GM19372 (cell line): ENCODE results near the gene MACROD1.

Experiments used
- ATAC-seq: cut with Tn5 transposase; IDR thresholded peaks from one replicate; pipeline ENCODE4 v1.9.1; 2021; ENCODE audit warnings: mild to moderate bottlenecking, low read depth, moderate library complexity; ENCODE audit not compliant: unreplicated experiment

The MACROD1 gene

DNA sequence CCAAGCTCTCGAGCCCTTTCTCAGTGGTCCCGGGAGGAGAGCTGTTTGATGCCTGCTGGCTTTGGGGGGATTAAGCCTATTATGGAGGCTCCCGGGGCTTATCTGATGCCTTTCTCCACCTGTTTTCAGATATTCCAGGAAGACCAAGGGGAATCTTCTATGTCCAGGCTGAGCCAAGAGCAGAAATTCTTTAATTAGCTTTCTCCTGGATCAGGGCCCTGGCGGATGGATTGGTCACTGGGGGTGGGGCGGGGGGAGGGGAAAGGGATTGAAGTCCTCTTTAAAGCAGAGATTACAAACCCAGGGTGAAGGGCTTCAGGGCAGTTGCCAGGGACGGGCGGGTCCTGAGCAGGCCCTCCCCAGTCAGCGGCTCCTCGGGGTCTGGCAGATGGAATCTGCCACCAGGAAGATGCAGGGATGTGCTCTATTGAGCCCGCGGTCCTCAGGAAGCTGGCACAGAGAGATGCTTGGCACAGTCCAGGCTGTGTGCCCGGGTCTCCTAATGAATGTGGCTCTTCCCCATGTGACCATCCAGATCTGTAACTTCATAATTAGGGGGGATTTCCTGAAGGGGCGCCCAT lies 33.6 kb downstream of the MACROD1 start:
- ATAC-seq = no peak

DNA sequence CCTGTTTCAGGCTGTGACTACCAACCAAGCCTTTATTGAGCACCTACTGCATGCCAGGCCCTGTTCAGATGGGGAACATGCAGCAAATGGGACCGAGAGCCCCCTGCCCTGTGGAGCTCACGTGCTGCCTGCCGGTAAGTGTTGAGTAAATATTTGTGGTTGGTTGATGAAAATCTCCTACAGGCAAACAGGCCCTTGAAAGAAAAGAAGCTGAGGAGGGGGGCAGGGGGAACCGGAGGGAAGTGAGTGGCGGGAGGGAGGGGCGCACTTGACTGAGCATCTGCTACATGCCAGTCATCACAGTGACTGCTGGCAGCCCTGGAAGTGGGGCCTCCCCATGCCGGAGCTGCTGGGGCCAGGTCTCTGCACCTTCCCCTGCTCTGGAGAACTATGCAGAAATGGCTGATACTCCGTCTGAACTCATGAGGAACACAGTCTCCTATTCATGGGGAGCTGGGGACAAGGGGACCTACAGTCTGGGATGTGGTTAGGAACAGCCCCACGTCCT lies 34.2 kb downstream of the MACROD1 start:
- no peak for ATAC-seq

GRCh38 chr11:64130618-64131017 lies 35.3 kb downstream of the MACROD1 start:
- no peak for ATAC-seq

DNA sequence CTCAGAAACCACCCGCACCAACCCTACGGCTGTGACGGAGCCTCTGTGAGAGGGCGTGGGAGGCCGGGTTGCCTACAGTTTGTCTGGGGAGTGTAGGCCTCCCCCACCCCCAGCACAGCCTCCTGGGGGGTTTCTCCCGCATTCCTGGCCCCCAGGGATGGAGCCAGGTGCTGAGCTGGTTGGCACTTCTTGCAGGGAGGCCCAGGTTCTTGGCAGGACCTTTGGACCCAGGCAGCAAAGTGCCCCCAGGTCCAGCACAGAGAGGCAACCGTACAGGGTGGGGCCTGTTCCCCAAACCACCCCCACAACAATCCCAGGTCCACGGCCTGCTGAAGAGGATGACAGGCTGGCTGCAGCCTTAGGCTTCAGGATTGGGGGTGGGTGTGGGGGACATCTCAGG lies 36.5 kb downstream of the MACROD1 start:
- ATAC-seq = no peak

- no peak for ATAC-seq
These were observed 37.5 kb downstream of the MACROD1 start for GRCh38 chr11:64128255-64129006.

DNA sequence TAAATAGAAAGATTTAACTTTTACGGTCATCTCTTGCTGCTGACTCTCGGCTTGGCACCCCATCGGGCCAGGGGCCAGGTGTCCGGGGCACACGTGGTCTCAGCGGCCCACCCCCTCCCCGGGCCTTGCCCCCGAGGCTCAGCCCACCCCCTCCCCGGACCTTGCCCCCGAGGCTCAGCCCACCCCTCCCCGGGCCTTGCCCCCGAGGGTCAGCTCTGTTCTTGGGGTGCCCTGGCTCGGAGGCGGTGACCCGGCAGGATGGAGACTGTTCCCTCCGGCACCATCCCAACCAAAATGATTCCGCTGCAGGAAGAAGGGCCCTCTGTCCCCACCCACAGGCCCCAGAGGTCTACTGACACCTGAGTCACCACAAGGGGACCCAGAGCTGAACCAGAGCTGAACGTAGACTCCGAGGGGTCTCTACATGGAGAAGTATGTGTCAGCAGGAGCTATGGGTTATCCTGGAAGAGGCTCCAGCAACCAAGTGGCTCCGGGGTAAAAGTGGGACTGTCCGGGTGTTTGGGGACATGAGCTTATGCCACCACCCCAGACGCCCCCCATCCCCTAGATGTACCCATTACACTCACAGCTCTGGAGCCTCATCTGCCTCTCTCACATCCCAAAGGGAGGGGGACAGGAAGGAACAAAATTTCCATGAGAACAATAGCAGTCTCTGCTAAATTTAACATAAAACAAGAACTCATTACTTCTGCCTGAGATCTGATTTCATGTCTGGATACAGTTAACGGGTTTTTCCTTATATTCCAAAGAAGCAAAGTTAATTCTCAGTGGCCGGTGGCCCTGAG lies 38.4 kb downstream of the MACROD1 start:
- ATAC-seq = no peak

GRCh38 chr11:64126796-64127195 lies 39.1 kb downstream of the MACROD1 start:
- ATAC-seq = no peak

- ATAC-seq = no peak
These were observed 39.5 kb downstream of the MACROD1 start for GRCh38 chr11:64126371-64126770.

DNA sequence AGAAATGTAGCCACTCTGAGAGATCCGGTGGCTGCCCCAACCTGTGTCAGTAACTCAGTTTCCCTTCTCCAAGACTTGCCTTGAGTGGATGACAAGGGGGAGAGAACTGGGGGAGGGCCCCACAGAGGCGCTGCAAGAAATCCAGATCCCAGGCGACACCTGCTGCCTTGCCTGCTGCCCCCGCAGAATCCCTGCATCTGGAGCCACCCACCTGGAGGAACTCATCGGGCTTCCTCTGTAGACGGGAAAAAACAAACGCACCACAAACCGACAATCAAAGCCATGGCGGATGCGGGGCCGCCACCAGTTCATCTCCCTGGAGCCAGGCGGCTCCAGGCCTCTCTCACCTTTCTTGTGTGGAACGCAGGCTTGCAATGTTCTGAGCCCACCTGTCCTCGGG lies 40.2 kb downstream of the MACROD1 start:
- no peak for ATAC-seq

DNA sequence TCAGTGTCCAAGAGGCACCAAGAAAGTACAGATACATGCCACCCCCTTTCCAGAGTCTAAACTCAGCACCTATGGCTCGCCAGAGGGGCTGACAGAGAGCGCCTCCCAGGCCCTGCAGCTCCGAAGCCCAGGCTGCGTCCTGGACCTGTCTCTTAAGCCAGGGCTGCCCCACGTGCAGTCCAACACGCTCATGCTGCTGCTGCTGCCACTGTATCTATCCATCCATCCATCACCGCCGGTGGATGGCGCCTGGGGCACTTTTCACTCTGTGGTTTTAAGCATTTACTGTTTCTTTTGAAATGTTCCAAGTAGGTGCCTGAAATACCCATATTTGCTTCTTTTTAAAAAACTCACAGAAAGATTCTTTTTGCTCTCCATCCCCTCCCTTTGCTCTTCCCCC lies 41.8 kb downstream of the MACROD1 start:
- no peak for ATAC-seq

GRCh38 chr11:64123679-64124078 lies 42.2 kb downstream of the MACROD1 start:
- ATAC-seq = no peak

DNA sequence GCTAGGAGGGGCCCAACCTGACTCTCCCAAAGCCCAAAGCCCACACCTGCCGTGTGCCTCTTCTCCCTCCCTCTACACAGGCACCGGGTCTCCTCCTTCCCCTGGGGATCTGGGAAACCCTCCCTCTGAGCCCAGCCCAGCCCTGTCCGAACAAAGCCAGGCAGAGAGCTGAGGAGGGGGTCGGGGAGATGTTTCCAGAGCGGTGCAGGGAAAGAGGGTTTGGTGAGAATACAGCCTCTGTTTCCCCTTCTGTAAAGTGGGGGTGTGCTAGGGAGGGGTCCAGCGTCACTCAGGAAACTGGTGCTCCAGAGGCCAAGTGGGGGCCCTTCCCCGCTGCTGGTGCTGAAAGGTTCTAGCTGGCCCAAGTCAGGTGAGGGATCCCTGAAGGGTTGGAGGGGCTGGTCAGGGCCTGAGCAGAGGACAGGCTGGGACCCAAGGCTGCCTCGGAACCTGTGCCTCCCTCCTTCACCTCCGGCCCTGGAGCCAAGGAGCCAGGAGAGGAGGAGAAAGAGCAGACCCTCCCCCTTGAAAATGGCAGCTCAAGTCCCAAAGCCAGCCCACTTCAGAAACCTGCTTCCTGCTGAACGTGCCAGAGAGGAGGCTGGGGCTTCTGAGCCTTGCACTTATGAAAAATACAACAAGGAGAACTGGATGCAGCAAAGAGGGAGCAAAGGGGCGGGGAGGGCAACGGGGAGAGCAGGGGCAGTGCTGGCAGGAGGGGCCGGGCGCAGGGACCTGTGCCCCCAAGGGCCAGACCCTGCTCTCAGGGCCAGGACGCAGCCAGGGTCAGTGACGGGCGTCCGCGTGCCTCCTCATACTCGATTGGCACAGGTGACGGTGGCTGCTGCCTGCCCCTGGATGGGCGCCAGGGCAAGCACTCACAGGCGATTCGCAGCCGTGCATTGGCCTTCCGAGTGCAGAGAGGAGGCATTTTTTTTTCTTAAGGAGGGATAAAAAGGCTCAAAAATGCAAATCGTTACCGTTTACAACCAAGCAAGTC lies 43.2 kb downstream of the MACROD1 start:
- no peak for ATAC-seq

DNA sequence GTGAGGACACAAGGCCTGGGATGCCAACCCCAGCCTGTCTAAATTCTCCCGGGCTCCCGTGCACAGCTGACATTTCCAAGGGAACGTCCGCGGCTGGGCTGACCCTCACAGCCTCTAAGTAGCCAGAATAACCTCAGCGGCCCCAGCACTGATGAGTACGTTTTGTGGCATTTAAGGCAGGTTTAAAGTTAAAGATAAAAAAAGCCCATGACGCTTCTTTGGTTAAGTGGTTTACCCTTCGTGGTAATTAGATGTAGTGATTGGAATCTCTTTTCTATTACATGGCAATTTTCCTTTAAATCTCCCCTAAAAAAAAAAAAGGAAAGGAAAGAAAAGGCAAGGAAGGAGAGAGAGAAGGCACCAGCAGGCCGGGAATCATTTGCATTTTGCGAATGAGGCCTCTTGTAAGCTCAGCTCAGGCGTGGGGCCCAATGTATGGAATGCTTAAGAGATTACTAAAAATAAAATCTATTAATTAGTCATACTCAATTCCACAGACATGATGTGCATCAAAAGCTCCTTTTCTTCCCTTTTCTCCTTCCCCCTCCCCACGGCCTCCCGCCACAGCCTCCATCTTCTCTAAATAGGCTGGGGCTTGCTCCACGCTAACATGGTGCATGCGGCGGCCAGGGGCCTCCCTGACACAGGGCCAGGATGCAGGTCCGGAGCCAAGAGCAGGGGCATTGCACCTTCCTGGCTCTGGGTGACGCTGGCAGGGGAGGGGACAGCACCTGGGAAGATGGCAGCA lies 44.1 kb downstream of the MACROD1 start:
- no peak for ATAC-seq

GRCh38 chr11:64120951-64121569 lies 44.9 kb downstream of the MACROD1 start:
- no peak for ATAC-seq

DNA sequence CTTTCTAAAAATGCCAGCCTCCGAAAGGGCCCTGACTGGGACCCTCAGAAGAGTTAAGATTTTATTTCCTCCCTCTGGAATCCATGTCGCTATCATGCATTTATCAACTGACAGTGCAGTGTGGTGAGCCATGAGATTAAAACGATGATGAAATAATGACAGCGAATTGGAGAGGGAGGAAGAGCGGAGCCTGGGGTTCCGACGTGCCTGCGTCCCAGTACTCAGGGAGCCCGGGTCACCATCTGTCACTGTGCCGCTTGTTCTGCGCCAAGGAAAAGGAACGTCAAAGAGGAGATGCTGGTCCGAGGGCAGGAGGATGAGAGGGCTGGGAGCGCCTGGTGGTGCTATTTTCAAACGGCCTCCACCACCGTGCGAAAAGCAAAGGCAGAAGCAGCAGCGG lies 46.2 kb downstream of the MACROD1 start:
- ATAC-seq = no peak

GRCh38 chr11:64118876-64119665 lies 46.8 kb downstream of the MACROD1 start:
- no peak for ATAC-seq

DNA sequence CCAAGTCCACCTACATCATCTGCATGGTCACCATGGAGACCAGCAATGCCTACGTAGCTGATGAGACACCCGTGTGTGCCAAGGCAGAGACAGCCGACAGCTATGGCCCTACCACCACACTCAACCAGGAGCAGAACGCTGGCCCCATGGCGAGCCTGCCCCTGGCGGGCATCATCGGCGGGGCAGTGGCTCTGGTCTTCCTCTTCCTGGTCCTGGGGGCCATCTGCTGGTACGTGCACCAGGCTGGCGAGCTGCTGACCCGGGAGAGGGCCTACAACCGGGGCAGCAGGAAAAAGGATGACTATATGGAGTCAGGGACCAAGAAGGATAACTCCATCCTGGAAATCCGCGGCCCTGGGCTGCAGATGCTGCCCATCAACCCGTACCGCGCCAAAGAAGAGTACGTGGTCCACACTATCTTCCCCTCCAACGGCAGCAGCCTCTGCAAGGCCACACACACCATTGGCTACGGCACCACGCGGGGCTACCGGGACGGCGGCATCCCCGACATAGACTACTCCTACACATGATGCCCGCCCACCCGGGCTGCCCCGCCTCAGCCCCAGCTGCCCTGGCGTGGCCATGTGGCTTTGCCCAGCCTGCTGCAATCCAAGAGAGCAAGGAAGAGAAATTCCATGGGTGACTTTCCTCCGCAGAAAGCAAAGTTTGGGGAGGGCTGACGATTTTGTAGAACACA lies 48.0 kb downstream of the MACROD1 start:
- ATAC-seq = no peak
